ENCODE data around the gene ZMIZ2.

Gene ZMIZ2

GRCh38 chr7:44764081-44764480 is 15.4 kb downstream of the ZMIZ2 start:
- H3K4me3 ChIP-seq (ENCODE audit: control insufficient read depth, low read depth, low read length), result no peak overlapping the region
- no peak for DNase-seq (ENCODE audit: low read depth)
- no peak for TF ChIP-seq CTCF (conservative IDR thresholded peaks at IDR 0.05; ENCODE audit: control insufficient read depth, insufficient read depth, low read depth, low read length)

GRCh38 chr7:44764665-44765578 is 16.3 kb downstream of the ZMIZ2 start:
- no peak overlapping the region for H3K4me3 ChIP-seq (ENCODE audit: control insufficient read depth, low read depth, low read length)
- TF ChIP-seq CTCF (conservative IDR thresholded peaks at IDR 0.05; ENCODE audit: control insufficient read depth, insufficient read depth, low read depth, low read length), result no peak
- DNase-seq (ENCODE audit: low read depth), result no peak

GRCh38 chr7:44765579-44766415 is 17.1 kb downstream of the ZMIZ2 start:
- no peak for TF ChIP-seq CTCF (conservative IDR thresholded peaks at IDR 0.05; ENCODE audit: control insufficient read depth, insufficient read depth, low read depth, low read length)
- H3K4me3 ChIP-seq (ENCODE audit: control insufficient read depth, low read depth, low read length), result no peak overlapping the region
- DNase-seq (ENCODE audit: low read depth), result no peak

GRCh38 chr7:44766416-44766801 is 17.8 kb downstream of the ZMIZ2 start:
- no peak for DNase-seq (ENCODE audit: low read depth)
- TF ChIP-seq CTCF (conservative IDR thresholded peaks at IDR 0.05; ENCODE audit: control insufficient read depth, insufficient read depth, low read depth, low read length), result no peak
- no peak overlapping the region for H3K4me3 ChIP-seq (ENCODE audit: control insufficient read depth, low read depth, low read length)

GRCh38 chr7:44767134-44767911 is 18.7 kb downstream of the ZMIZ2 start:
- no peak for TF ChIP-seq CTCF (conservative IDR thresholded peaks at IDR 0.05; ENCODE audit: control insufficient read depth, insufficient read depth, low read depth, low read length)
- H3K4me3 ChIP-seq (ENCODE audit: control insufficient read depth, low read depth, low read length), result no peak overlapping the region
- DNase-seq (ENCODE audit: low read depth), result no peak

GRCh38 chr7:44767912-44768627 is 19.4 kb downstream of the ZMIZ2 start:
- H3K4me3 ChIP-seq (ENCODE audit: control insufficient read depth, low read depth, low read length), result no peak overlapping the region
- DNase-seq (ENCODE audit: low read depth), result peak; percentile 35
- TF ChIP-seq CTCF (conservative IDR thresholded peaks at IDR 0.05; ENCODE audit: control insufficient read depth, insufficient read depth, low read depth, low read length), result no peak
